Effector memory CD8-positive, alpha-beta T cell (primary cell): Measurements from ENCODE around the gene RAI1.
A peak's percentile ranks its signal among the peaks of the same experiment; 100 is the strongest.

Experiments
- ATAC-seq: fragments of 150-1000 bp; cut with Tn5 transposase; replicated peaks from 2 replicates; pipeline ENCODE4 v1.10.0; 2021; ENCODE audit warnings: mild to moderate bottlenecking, moderate library complexity
- DNase-seq, 3 experiments: peaks; one replicate each; pipeline ENCODE4 v3.0.0; 2021
- H3K27ac Mint-ChIP-seq, 2 donors: one replicate each; pipeline ENCODE4 v1.8.0; 2022; ENCODE audit warnings: mild to moderate bottlenecking in 2 of 2, mixed read lengths in 2 of 2, moderate library complexity in 2 of 2
- H3K27me3 Mint-ChIP-seq, 2 donors: one replicate each; pipeline ENCODE4 v1.8.0; 2022; ENCODE audit warnings: mixed read lengths in 2 of 2
- H3K36me3 Mint-ChIP-seq: one replicate; pipeline ENCODE4 v1.8.0; 2022; ENCODE audit warnings: mild to moderate bottlenecking, moderate library complexity, mixed read lengths; ENCODE audit not compliant: insufficient read depth
- H3K4me1 Mint-ChIP-seq, 2 donors: one replicate each; pipeline ENCODE4 v1.8.0; 2022; ENCODE audit warnings: low read depth in 2 of 2, mixed read lengths in 2 of 2
- H3K4me3 Mint-ChIP-seq, 2 donors: one replicate each; pipeline ENCODE4 v1.8.0; 2022; ENCODE audit warnings: mild to moderate bottlenecking in 2 of 2, mixed read lengths in 2 of 2, moderate library complexity in 2 of 2
- H3K9me3 Mint-ChIP-seq, 2 donors: one replicate each; pipeline ENCODE4 v1.8.0; 2022; ENCODE audit warnings: mixed read lengths in 2 of 2

RAI1 gene

DNA sequence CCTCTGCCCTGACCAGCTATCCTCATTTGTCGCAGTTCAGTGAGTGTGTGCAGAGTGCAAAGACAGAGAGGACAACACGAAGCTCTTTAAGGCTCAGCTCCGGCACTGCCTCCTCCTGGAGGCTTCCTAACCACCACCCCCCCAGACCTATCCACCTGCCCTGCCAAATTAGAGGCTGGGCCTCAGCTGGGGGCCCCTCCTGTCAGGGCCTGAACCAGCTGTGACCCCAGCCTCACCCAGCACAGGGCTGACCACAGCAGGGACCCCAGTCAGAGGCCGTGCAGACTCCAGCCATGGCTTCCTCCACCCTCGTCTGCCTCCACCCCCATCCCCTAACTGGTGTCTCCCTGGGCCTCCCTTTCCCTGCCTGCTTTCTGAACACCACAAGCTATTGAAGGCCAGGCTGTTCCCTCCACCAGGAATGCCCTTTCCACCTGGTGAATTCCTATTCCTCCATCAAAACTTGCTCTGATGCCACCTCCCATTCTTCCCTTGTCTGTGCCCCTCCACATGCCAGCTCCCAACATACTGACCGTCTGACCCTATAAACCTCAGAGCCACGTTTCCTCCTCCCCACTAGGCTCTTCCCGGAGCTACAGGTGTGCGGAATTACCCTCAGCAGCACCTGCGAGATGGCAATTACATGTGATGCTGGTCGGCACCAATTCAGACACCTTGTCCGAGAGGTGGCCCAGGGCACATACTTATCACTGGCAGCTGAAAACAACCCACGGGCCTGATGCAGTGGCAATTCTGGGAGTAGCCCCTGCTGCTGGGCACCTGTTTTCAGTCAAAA, 146.8 kb downstream of the RAI1 start:
- Mint-ChIP-seq H3K9me3 (no peaks in the 10 kb centered on the region), H3K27ac (peak overlapping the region in 1 of 2 donors; percentile 96), H3K4me1 (peaks cover 48 to 51% of the 10 kb centered on the region in 2 donors), H3K4me3 (peak overlapping the region in 1 of 2 donors; percentile 28), H3K36me3 (peaks cover 58% of the 10 kb centered on the region), H3K27me3 (no peaks in the 10 kb centered on the region)
- no peak for DNase-seq
- no peak for ATAC-seq

DNA sequence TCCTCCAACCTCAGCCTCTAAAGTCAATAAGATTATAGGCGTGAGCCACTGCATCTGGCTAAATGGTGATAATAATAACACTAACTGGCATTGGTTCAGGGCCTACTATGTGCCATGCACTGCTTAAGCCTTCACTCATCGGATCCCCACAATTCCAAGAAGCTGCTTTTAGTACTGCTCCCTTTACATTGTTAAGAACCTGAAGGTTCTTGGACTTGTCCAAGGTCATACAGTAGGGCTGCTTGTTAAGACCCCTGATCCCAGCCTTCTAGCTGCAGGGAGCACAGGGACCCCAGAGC, 149.0 kb downstream of the RAI1 start:
- Mint-ChIP-seq H3K36me3 (peaks cover 61% of the 10 kb centered on the region), H3K4me3 (no peak overlapping the region), H3K9me3 (no peaks in the 10 kb centered on the region), H3K27me3 (no peaks in the 10 kb centered on the region), H3K4me1 (peaks cover 44 to 51% of the 10 kb centered on the region in 2 donors), H3K27ac (no peak overlapping the region)
- no peak for ATAC-seq
- no peak for DNase-seq

DNA sequence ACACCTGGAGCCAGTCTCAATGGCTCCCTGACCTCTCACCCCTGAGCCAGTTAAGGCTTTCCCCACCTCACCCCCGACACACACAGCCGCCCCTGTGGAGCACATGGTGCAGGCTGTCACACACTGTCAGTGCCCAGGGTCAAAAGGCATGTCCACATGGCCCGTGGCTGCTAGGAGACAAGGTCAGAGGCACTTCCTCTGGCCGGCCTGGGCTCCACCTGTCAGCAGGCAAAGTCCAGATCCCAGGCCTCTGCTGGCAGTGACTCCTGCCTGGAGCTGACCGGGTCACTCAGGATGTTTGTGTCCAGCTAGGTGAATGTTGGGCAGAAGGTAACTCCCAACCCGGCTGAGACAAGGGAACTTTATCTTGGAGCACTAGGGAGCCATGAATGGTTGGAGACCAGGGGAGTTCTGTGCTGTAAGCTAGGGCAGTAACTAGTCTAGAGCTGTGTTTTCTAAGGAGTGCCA, 149.5 kb downstream of the RAI1 start:
- H3K4me1 Mint-ChIP-seq: peaks cover 47 to 55% of the 10 kb centered on the region in 2 donors
- DNase-seq (no peak), ATAC-seq (no peak)
- H3K27ac Mint-ChIP-seq: peak overlapping the region; percentile 44 to 52
- H3K36me3 Mint-ChIP-seq: peaks cover 64% of the 10 kb centered on the region
- H3K4me3 Mint-ChIP-seq: no peak overlapping the region
- H3K27me3 Mint-ChIP-seq: no peaks in the 10 kb centered on the region
- H3K9me3 Mint-ChIP-seq: no peaks in the 10 kb centered on the region

GRCh38 chr17:17831208-17832031, 150.2 kb downstream of the RAI1 start:
- Mint-ChIP-seq H3K9me3 (no peaks in the 10 kb centered on the region), H3K36me3 (peaks cover 69% of the 10 kb centered on the region), H3K27ac (peak overlapping the region; percentile 44 to 52), H3K4me3 (no peak overlapping the region), H3K4me1 (peaks cover 44 to 52% of the 10 kb centered on the region in 2 donors), H3K27me3 (no peaks in the 10 kb centered on the region)
- DNase-seq: no peak
- ATAC-seq: no peak

GRCh38 chr17:17832032-17832363, 150.7 kb downstream of the RAI1 start:
- peaks cover 70% of the 10 kb centered on the region for H3K36me3 Mint-ChIP-seq
- H3K4me1 Mint-ChIP-seq: peaks cover 39 to 47% of the 10 kb centered on the region in 2 donors
- no peaks in the 10 kb centered on the region for H3K27me3 Mint-ChIP-seq
- DNase-seq (no peak), ATAC-seq (no peak)
- peak overlapping the region in 1 of 2 donors; percentile 31 for H3K27ac Mint-ChIP-seq
- no peak overlapping the region for H3K4me3 Mint-ChIP-seq
- H3K9me3 Mint-ChIP-seq: no peaks in the 10 kb centered on the region

- peaks cover 35 to 47% of the 10 kb centered on the region in 2 donors for H3K4me1 Mint-ChIP-seq
- ATAC-seq: no peak
Observed at GRCh38 chr17:17833658-17834357, 152.6 kb downstream of the RAI1 start.

GRCh38 chr17:17834974-17835373, 153.7 kb downstream of the RAI1 start:
- peak overlapping the region; percentile 99 for H3K27ac Mint-ChIP-seq
- DNase-seq: no peak
- peaks cover 32 to 49% of the 10 kb centered on the region in 2 donors for H3K4me1 Mint-ChIP-seq
- peak overlapping the region; percentile 91 to 95 for H3K4me3 Mint-ChIP-seq
- no peaks in the 10 kb centered on the region for H3K27me3 Mint-ChIP-seq
- H3K9me3 Mint-ChIP-seq: no peaks in the 10 kb centered on the region
- no peak for ATAC-seq
- H3K36me3 Mint-ChIP-seq: peaks cover 76% of the 10 kb centered on the region

More at GRCh38 chr17:17833658-17834357, 152.6 kb downstream of the RAI1 start:
- Mint-ChIP-seq H3K9me3 (no peaks in the 10 kb centered on the region), H3K36me3 (peaks cover 75% of the 10 kb centered on the region), H3K27me3 (no peaks in the 10 kb centered on the region), H3K4me3 (peak overlapping the region; percentile 44 to 91), H3K27ac (peak overlapping the region; percentile 18 to 99)
- DNase-seq: no peak

DNA sequence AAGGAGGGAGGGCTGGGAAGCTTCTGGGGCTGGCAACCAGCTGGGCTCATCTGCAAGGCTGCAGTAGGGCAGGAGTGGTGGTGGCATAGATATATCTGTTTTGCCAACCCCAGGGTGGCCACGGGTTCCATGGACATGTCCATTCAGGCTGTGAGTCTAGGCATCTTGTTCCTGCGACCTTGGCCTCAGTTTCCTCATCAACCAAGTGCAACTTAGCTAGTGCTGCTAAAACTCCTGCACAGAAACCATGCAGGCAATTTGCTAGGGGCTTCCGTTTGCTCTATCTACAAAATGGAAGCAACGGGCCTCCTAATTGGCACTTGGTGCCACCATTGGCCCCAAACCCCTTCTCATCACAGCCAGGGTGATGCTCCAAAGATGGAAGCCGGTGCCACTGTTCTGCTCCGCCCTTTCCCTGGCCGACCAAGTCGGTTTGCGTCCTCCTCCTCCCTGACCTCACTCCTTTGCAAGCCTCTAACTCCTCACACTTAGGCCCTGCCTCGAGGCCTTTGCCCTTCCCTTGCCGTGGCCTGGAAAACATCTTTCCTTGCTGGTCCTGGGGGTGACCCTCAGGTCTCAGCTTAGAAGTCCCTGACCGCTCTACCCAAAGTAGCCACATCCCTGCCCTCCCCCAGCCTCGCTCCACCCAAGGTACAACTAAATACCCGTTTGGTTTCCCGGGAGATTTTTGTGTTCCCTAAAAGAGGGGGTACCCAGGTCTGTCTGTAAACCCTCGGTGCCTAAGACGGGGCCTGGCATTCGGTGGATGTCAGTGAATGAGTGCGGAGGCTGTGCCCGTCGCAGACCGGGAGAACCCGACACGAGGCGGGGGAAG, 154.4 kb downstream of the RAI1 start:
- Mint-ChIP-seq H3K36me3 (peaks cover 72% of the 10 kb centered on the region), H3K27me3 (no peaks in the 10 kb centered on the region), H3K27ac (peak overlapping the region; percentile 99), H3K4me1 (peaks cover 32 to 49% of the 10 kb centered on the region in 2 donors), H3K4me3 (peak overlapping the region; percentile 91 to 95), H3K9me3 (no peaks in the 10 kb centered on the region)
- DNase-seq (no peak), ATAC-seq (no peak)

GRCh38 chr17:17836250-17836817, 155.1 kb downstream of the RAI1 start:
- ATAC-seq: peak; percentile 74
- peak overlapping the region; percentile 99 for H3K27ac Mint-ChIP-seq
- no peaks in the 10 kb centered on the region for H3K27me3 Mint-ChIP-seq
- peaks cover 73% of the 10 kb centered on the region for H3K36me3 Mint-ChIP-seq
- DNase-seq: peak; percentile 98 to 99 (median 98)
- H3K4me1 Mint-ChIP-seq: peaks cover 36 to 54% of the 10 kb centered on the region in 2 donors
- peak overlapping the region; percentile 91 to 95 for H3K4me3 Mint-ChIP-seq
- no peaks in the 10 kb centered on the region for H3K9me3 Mint-ChIP-seq

- peak within 1 kb of the TSS; percentile 91 to 95 for H3K4me3 Mint-ChIP-seq
- no peaks in the 10 kb centered on the region for H3K9me3 Mint-ChIP-seq
- peaks cover 36 to 50% of the 10 kb centered on the region in 2 donors for H3K4me1 Mint-ChIP-seq
- peak within 1 kb of the TSS; percentile 99 for H3K27ac Mint-ChIP-seq
- peak; percentile 56 to 63 (median 58) for DNase-seq
- peaks cover 68% of the 10 kb centered on the region for H3K36me3 Mint-ChIP-seq
- peak; percentile 42 for ATAC-seq
- H3K27me3 Mint-ChIP-seq: no peaks in the 10 kb centered on the region
Observed at GRCh38 chr17:17836818-17837379, 155.6 kb downstream of the RAI1 start, which contains the start of gene SREBF1. SREBF1 (minus strand) TSS chr17:17836986; CDS start chr17:17836817, 169 bp downstream.

DNA sequence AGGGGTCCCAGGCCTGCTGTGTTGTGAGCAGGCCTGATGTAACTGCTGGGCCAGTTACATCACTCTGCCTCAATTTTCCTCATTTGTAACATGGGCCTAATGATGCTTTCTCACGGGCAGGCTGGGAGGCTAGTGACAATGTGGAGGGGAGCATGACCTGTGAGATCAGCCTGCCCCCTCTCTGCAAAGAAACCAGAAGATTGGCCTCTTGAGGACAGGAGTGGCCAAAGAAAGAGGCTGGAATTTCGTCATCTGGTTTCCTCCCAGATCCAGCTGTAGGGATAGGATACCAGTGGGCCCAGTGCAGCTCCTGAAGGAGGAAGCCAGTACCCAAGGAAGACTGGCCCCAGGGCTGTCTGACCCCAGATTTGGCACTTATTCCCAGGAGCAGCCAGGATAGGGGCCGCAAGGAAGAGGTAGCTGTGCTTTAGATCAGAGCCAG, 156.1 kb downstream of the RAI1 start:
- DNase-seq (no peak), ATAC-seq (no peak)
- peak overlapping the region; percentile 91 to 95 for H3K4me3 Mint-ChIP-seq
- H3K9me3 Mint-ChIP-seq: no peaks in the 10 kb centered on the region
- H3K27ac Mint-ChIP-seq: peak overlapping the region; percentile 99
- no peaks in the 10 kb centered on the region for H3K27me3 Mint-ChIP-seq
- peaks cover 35 to 45% of the 10 kb centered on the region in 2 donors for H3K4me1 Mint-ChIP-seq
- peaks cover 64% of the 10 kb centered on the region for H3K36me3 Mint-ChIP-seq
